Activated CD4-positive, alpha-beta T cell treated with anti-CD3 and anti-CD28 coated beads, Interleukin-2, amount 10 ng/mL, durations not matched to agents 7 days and 5 days (primary cell): ENCODE measurements around the gene PFKL. TPM values are rescaled to one million over a fixed set of nuclear protein-coding genes. Genes with fewer than 3 reads are reported as not detected.

ENCODE experiments used
- total RNA-seq, 2 experiments: library from RNA; stranded (reverse); gene quantifications; one replicate each; pipeline ENCODE4 v1.2.3, GENCODE V29; 2021

The PFKL gene
- total RNA-seq, 2 experiments from 2014 or later: 190 to 210 TPM

Other genes starting within 250 kb of the PFKL start
- gene PWP2, start 192.7 kb upstream of the PFKL start, total RNA-seq: 10 to 100 TPM; 24.2 to 29.0 TPM
- 10 to 100 TPM; 41.7 to 50.2 TPM for gene GATD3, start 166.4 kb upstream of the PFKL start, total RNA-seq
- gene ICOSLG, start 59.1 kb upstream of the PFKL start, total RNA-seq: 1 to 10 TPM; 4.9 to 5.5 TPM
- not detected for gene DNMT3L, start 38.2 kb upstream of the PFKL start, total RNA-seq
- under 1 TPM; 0.27 to 0.30 TPM for gene AIRE, start 14.2 kb upstream of the PFKL start, total RNA-seq
- gene CFAP410, start 39.3 kb downstream of the PFKL start, total RNA-seq: 10 to 100 TPM; 11.6 to 16.0 TPM
- 10 to 100 TPM; 13.9 to 15.2 TPM for gene TRPM2, start 53.6 kb downstream of the PFKL start, total RNA-seq
- gene LRRC3, start 155.5 kb downstream of the PFKL start, total RNA-seq: 1 to 10 TPM; 5.0 to 5.1 TPM
- gene KRTAP10-1, start 240.1 kb downstream of the PFKL start, total RNA-seq: not detected